CD14-positive monocyte (primary cell): ENCODE data around the gene PRKN. TPM values are rescaled to one million over a fixed set of nuclear protein-coding genes. Genes with fewer than 3 reads are reported as not detected.
A peak's percentile ranks its signal among the peaks of the same experiment; 100 is the strongest.

Source experiments
- DNase-seq, 3 donors: peaks; one replicate each; pipeline ENCODE4 v3.0.0-alpha.2; 2011 to 2022
- H2AFZ ChIP-seq: 2 replicates; pipeline ENCODE4 v1.6.0; 2012; ENCODE audit warnings: mild to moderate bottlenecking, low read depth, low read length, inconsistent platforms; ENCODE audit not compliant: insufficient read depth, poor library complexity, severe bottlenecking
- H3K27ac ChIP-seq, 2 donors: 1 replicate in 1 of 2; 2 replicates in 1 of 2; pipeline ENCODE4 v1.5.1; 2012 to 2013; ENCODE audit warnings: low read length in 2 of 2, control low read depth in 1 of 2, inconsistent platforms in 1 of 2, low read depth in 1 of 2, mild to moderate bottlenecking in 1 of 2
- H3K27me3 ChIP-seq, 2 donors: one replicate each; pipeline versions ENCODE4 v1.6.0 to v1.6.1; 2011 to 2013; ENCODE audit warnings: low read length in 2 of 2; ENCODE audit not compliant: control insufficient read depth in 2 of 2, insufficient read depth in 2 of 2
- H3K36me3 ChIP-seq, 2 donors: replicated peaks in 1 of 2; 1 replicate in 1 of 2; 2 replicates in 1 of 2; pipeline versions ENCODE4 v1.5.1 to v1.6.1; 2012 to 2013; ENCODE audit warnings: low read length in 2 of 2, control low read depth in 1 of 2, inconsistent platforms in 1 of 2, mild to moderate bottlenecking in 1 of 2; ENCODE audit not compliant: insufficient read depth in 2 of 2, control insufficient read depth in 1 of 2
- H3K4me1 ChIP-seq, 2 donors: 1 replicate in 1 of 2; 2 replicates in 1 of 2; pipeline versions ENCODE4 v1.5.1 to v1.6.1; 2012 to 2013; ENCODE audit warnings: low read length in 2 of 2, control low read depth in 1 of 2, inconsistent platforms in 1 of 2, mild to moderate bottlenecking in 1 of 2, moderate library complexity in 1 of 2; ENCODE audit not compliant: insufficient read depth in 2 of 2, control insufficient read depth in 1 of 2
- H3K4me2 ChIP-seq: replicated peaks from 2 replicates; pipeline ENCODE3; 2012; ENCODE audit warnings: low read length, moderate library complexity, mild to moderate bottlenecking; ENCODE audit not compliant: poor library complexity, severe bottlenecking; ENCODE audit errors: extremely low read depth
- H3K4me3 ChIP-seq, 3 experiments: fragments of 200-600 bp in 1 of 3; sonication (generic) in 1 of 3; replicated peaks in 1 of 3; 1 replicate in 2 of 3; 2 replicates in 1 of 3; pipeline ENCODE4 v1.5.1; 2011 to 2013; ENCODE audit warnings: low read length in 3 of 3, mild to moderate bottlenecking in 3 of 3, control low read depth in 2 of 3, low read depth in 2 of 3, inconsistent platforms in 1 of 3, moderate library complexity in 1 of 3
- H3K79me2 ChIP-seq: 2 replicates; pipeline ENCODE4 v1.6.0; 2012; ENCODE audit warnings: mild to moderate bottlenecking, control low read depth, inconsistent platforms, low read length, moderate library complexity; ENCODE audit not compliant: insufficient read depth
- H3K9ac ChIP-seq: 2 replicates; pipeline ENCODE4 v1.6.0; 2017; ENCODE audit warnings: low read length, mild to moderate bottlenecking; ENCODE audit not compliant: insufficient read depth, poor library complexity, severe bottlenecking
- H3K9me3 ChIP-seq, 2 donors: replicated peaks in 1 of 2; 1 replicate in 1 of 2; 2 replicates in 1 of 2; pipeline versions ENCODE4 v1.5.1 to v1.6.1; 2012 to 2013; ENCODE audit warnings: low read length in 2 of 2, control low read depth in 1 of 2; ENCODE audit not compliant: control insufficient read depth in 1 of 2, insufficient read depth in 1 of 2
- H4K20me1 ChIP-seq: 2 replicates; pipeline ENCODE4 v1.6.0; 2012; ENCODE audit warnings: mild to moderate bottlenecking, low read length, control low read depth, moderate library complexity; ENCODE audit not compliant: insufficient read depth
- H3K27ac Mint-ChIP-seq, 7 donors: one replicate each; pipeline ENCODE4 v1.8.0; 2020; ENCODE audit warnings: mild to moderate bottlenecking in 7 of 7, mixed read lengths in 7 of 7, moderate library complexity in 6 of 7, inconsistent platforms in 2 of 7
- H3K27me3 Mint-ChIP-seq, 3 donors: one replicate each; pipeline ENCODE4 v1.8.0; 2021 to 2022; ENCODE audit warnings: low read depth in 3 of 3, mild to moderate bottlenecking in 3 of 3, mixed read lengths in 3 of 3, moderate library complexity in 3 of 3, inconsistent platforms in 1 of 3
- H3K36me3 Mint-ChIP-seq, 2 donors: one replicate each; pipeline ENCODE4 v1.8.0; 2020; ENCODE audit warnings: mixed read lengths in 2 of 2, inconsistent platforms in 1 of 2, mild to moderate bottlenecking in 1 of 2
- H3K4me1 Mint-ChIP-seq: one replicate; pipeline ENCODE4 v1.8.0; 2020; ENCODE audit warnings: mild to moderate bottlenecking, mixed read lengths
- H3K4me3 Mint-ChIP-seq, 2 donors: one replicate each; pipeline ENCODE4 v1.8.0; 2020; ENCODE audit warnings: mild to moderate bottlenecking in 2 of 2, mixed read lengths in 2 of 2, moderate library complexity in 1 of 2
- H3K9me3 Mint-ChIP-seq, 7 donors: one replicate each; pipeline ENCODE4 v1.8.0; 2020 to 2022; ENCODE audit warnings: mixed read lengths in 7 of 7, mild to moderate bottlenecking in 6 of 7, moderate library complexity in 6 of 7, inconsistent platforms in 2 of 7
- CTCF ChIP-seq: fragments of 200-600 bp; IDR thresholded peaks from one replicate; pipeline ENCODE4 v1.8.0; 2022; ENCODE audit warnings: antibody characterized with exemption, mild to moderate bottlenecking
- WGBS: methylation state at CpG from one replicate; pipeline ENCODE4 v1.1.5; 2013; ENCODE audit warnings: missing lambda C conversion rate; ENCODE audit not compliant: insufficient coverage; 5-methylcytosine and 5-hydroxymethylcytosine counted together
- intact Hi-C, 2 donors: fragments of 100-400 bp; cut with micrococcal nuclease; formaldehyde crosslinking; loops; one replicate each; pipeline versions ENCODE4 v1.15.0 to v1.15.1; 2023
- polyA plus RNA-seq, 3 donors: library from polyadenylated mRNA; depleted of rRNA in 1 of 3; unstranded in 2 of 3; stranded (reverse) in 1 of 3; fragments of 300-500 nt in 2 of 3; fragments of >200 nt in 1 of 3; fragmentation: Illumina TruSeq in 2 of 3; gene quantifications; 1 replicate in 2 of 3; 2 replicates in 1 of 3; pipeline ENCODE4 v1.2.3, GENCODE V29; 2012 to 2021

PRKN gene
- polyA plus RNA-seq, 3 donors, result 0.19 to 0.21 TPM; not detected in 1

GRCh38 chr6:162325051-162325450 is 402.5 kb downstream of the PRKN start:
- no CpG with 5 or more reads among the region's 4 CpGs for WGBS
- Histone ChIP-seq H3K4me2 (no peak overlapping the region), H4K20me1 (no peaks in the 10 kb centered on the region), H2AFZ (no peak overlapping the region), H3K27ac (no peak overlapping the region), H3K27me3 (no peaks in the 10 kb centered on the region), H3K79me2 (no peaks in the 10 kb centered on the region), H3K4me1 (no peaks in the 10 kb centered on the region), H3K9me3 (peaks cover 5 to 16% of the 10 kb centered on the region in 2 donors), H3K9ac (no peak overlapping the region), H3K4me3 (no peak overlapping the region), H3K36me3 (no peaks in the 10 kb centered on the region)
- Mint-ChIP-seq H3K27me3 (peaks cover 0 to 1% (median 0%) of the 10 kb centered on the region in 3 donors), H3K4me1 (no peaks in the 10 kb centered on the region), H3K9me3 (peaks cover 2 to 9% (median 4%) of the 10 kb centered on the region in 7 donors), H3K36me3 (no peaks in the 10 kb centered on the region), H3K27ac (peak overlapping the region in 1 of 7 donors; percentile 55), H3K4me3 (no peak overlapping the region)
- DNase-seq, result no peak
- intact Hi-C loops, result no loop called here
- TF ChIP-seq CTCF, result no peak

- H3K4me2 ChIP-seq, result no peak overlapping the region
- no peak for TF ChIP-seq CTCF
- no peak overlapping the region for H3K9ac ChIP-seq
- Mint-ChIP-seq H3K4me1 (no peaks in the 10 kb centered on the region), H3K4me3 (no peak overlapping the region), H3K27ac (no peak overlapping the region), H3K27me3 (no peaks in the 10 kb centered on the region), H3K36me3 (no peaks in the 10 kb centered on the region), H3K9me3 (peaks cover 6 to 14% (median 9%) of the 10 kb centered on the region in 7 donors)
- no peaks in the 10 kb centered on the region for H3K27me3 ChIP-seq
- H3K36me3 ChIP-seq, result no peaks in the 10 kb centered on the region
- no peak for DNase-seq
- H3K79me2 ChIP-seq, result no peaks in the 10 kb centered on the region
- no peaks in the 10 kb centered on the region for H4K20me1 ChIP-seq
- no peaks in the 10 kb centered on the region for H3K4me1 ChIP-seq
- peaks cover 7 to 12% of the 10 kb centered on the region in 2 donors for H3K9me3 ChIP-seq
- no peak overlapping the region for H2AFZ ChIP-seq
- WGBS, result no CpG with 5 or more reads among the region's 3 CpGs
- H3K27ac ChIP-seq, result no peak overlapping the region
- H3K4me3 ChIP-seq, result no peak overlapping the region
- intact Hi-C loops, result no loop called here
Measured at GRCh38 chr6:162315291-162315690, 412.3 kb downstream of the PRKN start.
